Adrenal gland (tissue), 12 donors: Measurements from ENCODE around the gene F7. TPM values are rescaled to one million over a fixed set of nuclear protein-coding genes. Genes with fewer than 3 reads are reported as not detected.

Experiments
- DNase-seq, 7 donors: peaks; one replicate each; pipeline ENCODE4 v3.0.0-alpha.2; 2019 to 2020
- H3K27ac ChIP-seq, 5 donors: fragments of 200-600 bp; sonication (generic) in 4 of 5; 1 replicate in 3 of 5; 2 replicates in 2 of 5; pipeline versions ENCODE4 v1.5.1 to v1.8.0; 2016 to 2020; ENCODE audit warnings: mild to moderate bottlenecking in 1 of 5
- H3K27me3 ChIP-seq: fragments of 200-600 bp; 2 replicates; pipeline ENCODE4 v1.8.0; 2021
- H3K36me3 ChIP-seq, 2 donors: fragments of 200-600 bp; replicated peaks in 1 of 2; 1 replicate in 1 of 2; 2 replicates in 1 of 2; pipeline versions ENCODE4 v1.5.1 to v1.8.0; 2018 to 2022
- H3K4me1 ChIP-seq, 2 donors: fragments of 200-600 bp; replicated peaks in 1 of 2; 1 replicate in 1 of 2; 2 replicates in 1 of 2; pipeline versions ENCODE4 v1.5.1 to v1.8.0; 2018 to 2021
- H3K4me3 ChIP-seq, 4 donors: fragments of 200-600 bp; sonication (generic) in 3 of 4; one replicate each; pipeline ENCODE4 v1.5.1; 2016 to 2018
- H3K9me3 ChIP-seq, 3 donors: fragments of 200-600 bp; sonication (generic) in 1 of 3; replicated peaks in 1 of 3; 1 replicate in 2 of 3; 2 replicates in 1 of 3; pipeline versions ENCODE4 v1.5.1 to v1.8.0; 2016 to 2021
- POLR2A ChIP-seq, 2 donors: fragments of 450-650 bp; IDR thresholded peaks; one replicate each; pipeline ENCODE4 v1.6.1; 2017; ENCODE audit warnings: antibody characterized with exemption in 2 of 2, mild to moderate bottlenecking in 2 of 2, moderate library complexity in 1 of 2
- WGBS, 4 donors: extraction: QIAGEN DNeasy Blood & Tissue Kit in 2 of 4; methylation state at CpG; one replicate each; pipeline versions ENCODE4 v1.1.5 to v1.1.7; 2013 to 2017; 5-methylcytosine and 5-hydroxymethylcytosine counted together
- intact Hi-C, 2 donors: fragments of 100-400 bp; cut with DNase I; formaldehyde crosslinking; loops; one replicate each; pipeline versions ENCODE4 v1.14.1 to v1.15.0; 2022 to 2023
- polyA plus RNA-seq, 3 donors: library from polyadenylated mRNA; stranded (reverse); fragments of 200-250 nt in 2 of 3; fragments of 350-450 nt in 1 of 3; fragmentation: Illumina TruSeq in 1 of 3; extraction: RNeasy Lipid Tissue Mini Kit (QIAGEN cat#74804) in 1 of 3; gene quantifications; one replicate each; pipeline ENCODE4 v1.2.3, GENCODE V29; 2013 to 2014
- total RNA-seq, 9 donors: library from RNA; depleted of rRNA in 4 of 9; stranded (reverse); fragments of >200 nt in 4 of 9; fragments of 120-200 nt in 1 of 9; fragmentation: NEBNext Ultra II Directional in 1 of 9; extraction: Animal tissue kit (Norgen Biotek cat#: 25700) in 1 of 9; gene quantifications; one replicate each; pipeline versions ENCODE4 v1.1.0 to v1.2.4, GENCODE V29; 2013 to 2023
- TF ChIP-seq, protein P1 (sequence below), 6 experiments: fragments of 450-650 bp in 4 of 6; fragments of 200-600 bp in 2 of 6; sonication (generic) in 1 of 6; IDR thresholded peaks; 1 replicate in 5 of 6; 2 replicates in 1 of 6; pipeline versions ENCODE4 v1.5.1 to v1.8.0; 2016 to 2021; ENCODE audit warnings: antibody characterized with exemption in 6 of 6, mild to moderate bottlenecking in 2 of 6, moderate library complexity in 1 of 6
- donor health status: healthy with polysubstance abuse.
- donor health status: Bipolar disorder and iron deficiency.
- donor health status: DM: yes; HTN: yes; CAD: no.
- donor health status: DM: no; HTN: no; CAD: no.
- donor health status: DM: no; HTN: no; CAD: no.
- donor health status: DM: yes; HTN: yes; CAD: no.

The F7 gene
- total and polyA plus RNA-seq, 12 donors: 0.05 to 0.61 (median 0.08) TPM; not detected in 7

DNA sequence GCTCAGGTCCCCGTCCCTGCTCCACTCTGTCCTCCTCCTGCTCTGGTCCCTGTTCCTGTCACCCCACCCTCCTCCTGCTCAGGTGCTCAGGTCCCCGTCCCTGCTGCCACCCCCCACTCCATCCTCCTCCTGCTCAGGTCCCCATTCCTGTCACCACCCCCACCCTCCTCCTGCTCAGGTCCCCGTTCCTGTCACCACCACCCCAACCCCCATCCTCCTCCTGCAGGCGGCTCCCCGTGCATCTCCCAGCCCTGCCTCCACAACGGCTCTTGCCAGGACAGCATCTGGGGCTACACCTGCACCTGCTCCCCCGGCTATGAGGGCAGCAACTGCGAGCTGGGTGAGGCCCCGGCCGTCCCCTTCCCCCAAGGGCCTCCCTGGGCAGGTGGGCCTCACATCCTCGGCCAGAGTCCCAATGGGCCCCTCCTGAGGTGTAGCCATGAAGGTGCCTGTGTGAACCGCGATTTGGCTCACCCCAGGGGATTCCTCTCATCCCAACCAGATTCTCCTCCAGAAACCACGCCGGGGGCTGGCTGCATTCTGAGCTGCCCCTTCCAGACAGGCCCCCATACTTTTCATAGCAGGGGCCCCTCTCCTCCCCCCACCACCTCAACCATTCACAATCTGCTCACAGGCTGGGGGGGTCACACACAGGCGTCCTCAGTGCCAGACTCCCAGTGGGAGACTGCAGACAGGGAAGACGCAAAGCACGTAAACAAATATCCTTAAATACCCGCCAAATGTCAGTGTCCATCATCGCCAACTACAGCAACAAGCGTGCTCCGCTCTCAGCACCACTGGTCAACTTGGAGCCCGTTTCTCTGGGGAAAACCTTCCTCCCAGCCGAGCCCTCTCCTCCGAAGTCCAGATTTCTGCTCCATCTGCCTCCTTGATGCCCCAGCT lies 57.4 kb downstream of the F7 start:
- 27 to 36% (median 32%) methylated on average over 18 to 25 of the region's 25 CpGs for WGBS, 4 donors
- Histone ChIP-seq H3K36me3 (no peaks in the 10 kb centered on the region), H3K4me3 (no peak overlapping the region), H3K27me3 (no peaks in the 10 kb centered on the region), H3K4me1 (no peaks in the 10 kb centered on the region), H3K27ac (no peak overlapping the region), H3K9me3 (no peaks in the 10 kb centered on the region)
- intact Hi-C loops: no loop called here
- TF ChIP-seq POLR2A (IDR thresholded peaks at IDR 0.05): no peak
- TF ChIP-seq, protein P1, sequence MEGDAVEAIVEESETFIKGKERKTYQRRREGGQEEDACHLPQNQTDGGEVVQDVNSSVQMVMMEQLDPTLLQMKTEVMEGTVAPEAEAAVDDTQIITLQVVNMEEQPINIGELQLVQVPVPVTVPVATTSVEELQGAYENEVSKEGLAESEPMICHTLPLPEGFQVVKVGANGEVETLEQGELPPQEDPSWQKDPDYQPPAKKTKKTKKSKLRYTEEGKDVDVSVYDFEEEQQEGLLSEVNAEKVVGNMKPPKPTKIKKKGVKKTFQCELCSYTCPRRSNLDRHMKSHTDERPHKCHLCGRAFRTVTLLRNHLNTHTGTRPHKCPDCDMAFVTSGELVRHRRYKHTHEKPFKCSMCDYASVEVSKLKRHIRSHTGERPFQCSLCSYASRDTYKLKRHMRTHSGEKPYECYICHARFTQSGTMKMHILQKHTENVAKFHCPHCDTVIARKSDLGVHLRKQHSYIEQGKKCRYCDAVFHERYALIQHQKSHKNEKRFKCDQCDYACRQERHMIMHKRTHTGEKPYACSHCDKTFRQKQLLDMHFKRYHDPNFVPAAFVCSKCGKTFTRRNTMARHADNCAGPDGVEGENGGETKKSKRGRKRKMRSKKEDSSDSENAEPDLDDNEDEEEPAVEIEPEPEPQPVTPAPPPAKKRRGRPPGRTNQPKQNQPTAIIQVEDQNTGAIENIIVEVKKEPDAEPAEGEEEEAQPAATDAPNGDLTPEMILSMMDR (IDR thresholded peaks at IDR 0.05): no peak
- no peak for DNase-seq

DNA sequence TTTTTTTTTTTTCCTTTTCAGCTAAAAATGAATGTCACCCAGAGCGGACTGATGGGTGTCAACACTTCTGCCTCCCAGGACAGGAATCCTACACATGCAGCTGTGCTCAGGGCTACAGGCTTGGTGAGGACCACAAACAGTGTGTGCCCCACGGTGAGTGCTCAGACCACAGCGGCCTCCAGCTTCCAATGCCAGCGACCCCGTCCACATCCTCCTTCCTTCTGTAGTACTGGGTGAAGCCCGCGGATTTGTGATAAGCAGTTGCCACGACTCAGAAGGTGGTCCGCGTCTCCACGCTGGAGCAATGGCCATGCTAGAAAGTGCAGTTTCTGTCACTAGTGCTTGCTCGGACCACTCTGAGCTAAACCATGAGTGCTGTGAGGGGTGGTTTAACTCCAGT lies 58.9 kb downstream of the F7 start:
- H3K4me1 ChIP-seq: no peaks in the 10 kb centered on the region
- H3K27ac ChIP-seq: no peak overlapping the region
- WGBS, 4 donors: 65 to 89% (median 77%) methylated on average over 7 to 12 of the region's 12 CpGs
- no peaks in the 10 kb centered on the region for H3K36me3 ChIP-seq
- DNase-seq: no peak
- no peaks in the 10 kb centered on the region for H3K27me3 ChIP-seq
- intact Hi-C loops: no loop called here
- no peak overlapping the region for H3K4me3 ChIP-seq
- H3K9me3 ChIP-seq: no peaks in the 10 kb centered on the region
- TF ChIP-seq POLR2A (IDR thresholded peaks at IDR 0.05): no peak
- TF ChIP-seq, protein P1 (IDR thresholded peaks at IDR 0.05): no peak

DNA sequence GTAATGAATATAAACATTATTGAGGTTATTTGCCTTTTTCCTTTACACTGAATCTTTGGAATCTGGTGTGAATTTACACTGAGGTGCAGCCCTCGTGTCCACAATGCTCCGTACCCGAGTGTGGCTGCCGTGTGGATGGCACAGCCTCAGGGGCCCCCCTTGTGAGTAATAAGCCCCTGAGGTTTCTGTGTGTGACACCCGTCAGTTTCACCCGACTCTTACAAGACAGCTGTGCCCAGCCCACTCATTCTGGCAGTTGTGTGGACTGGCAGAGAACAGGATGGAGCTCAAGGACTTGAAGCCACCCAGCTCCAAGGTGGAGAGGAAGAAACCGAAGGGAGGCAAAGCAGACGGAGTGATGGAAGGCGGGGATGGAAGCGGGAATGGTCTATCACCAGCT lies 60.7 kb downstream of the F7 start:
- TF ChIP-seq POLR2A (IDR thresholded peaks at IDR 0.05): no peak
- TF ChIP-seq, protein P1 (IDR thresholded peaks at IDR 0.05): no peak
- Histone ChIP-seq H3K4me3 (no peak overlapping the region), H3K27ac (no peak overlapping the region), H3K9me3 (no peaks in the 10 kb centered on the region), H3K4me1 (no peaks in the 10 kb centered on the region), H3K36me3 (peaks cover 0 to 2% of the 10 kb centered on the region in 2 donors), H3K27me3 (no peaks in the 10 kb centered on the region)
- intact Hi-C loops: no loop called here
- DNase-seq: no peak
- 85 to 95% (median 93%) methylated on average over 9 to 10 of the region's 10 CpGs for WGBS, 4 donors

DNA sequence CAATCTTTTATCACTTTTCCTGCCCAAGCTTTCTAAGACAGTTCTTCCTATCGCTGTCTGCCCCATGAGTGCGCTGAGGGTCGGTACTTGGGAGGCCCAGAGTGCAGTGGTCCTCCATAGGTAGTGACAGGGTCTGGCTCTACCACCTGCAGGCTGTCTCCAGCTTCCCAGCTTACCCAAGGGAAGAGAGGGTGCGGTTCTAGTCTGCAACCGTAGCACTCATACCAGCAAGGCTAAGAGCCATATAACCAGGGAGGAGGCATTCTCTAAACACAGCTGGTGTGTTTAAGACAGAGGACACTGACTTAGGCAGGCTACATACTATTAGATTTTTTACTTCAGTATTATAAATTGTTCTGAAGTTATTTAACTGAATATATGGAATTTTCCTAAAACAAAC lies 61.1 kb downstream of the F7 start:
- TF ChIP-seq POLR2A (IDR thresholded peaks at IDR 0.05): no peak
- TF ChIP-seq, protein P1 (IDR thresholded peaks at IDR 0.05): no peak
- DNase-seq: no peak
- no peaks in the 10 kb centered on the region for H3K9me3 ChIP-seq
- H3K27me3 ChIP-seq: no peaks in the 10 kb centered on the region
- no peak overlapping the region for H3K4me3 ChIP-seq
- no peaks in the 10 kb centered on the region for H3K4me1 ChIP-seq
- no peak overlapping the region for H3K27ac ChIP-seq
- peaks cover 0 to 6% of the 10 kb centered on the region in 2 donors for H3K36me3 ChIP-seq
- intact Hi-C loops: no loop called here
- 93 to 99% (median 94%) methylated on average over 5 of the region's 5 CpGs for WGBS, 4 donors
